Dendritic cell treated with granulocyte-macrophage colony-stimulating factor and Interleukin-4, amounts not matched to agents 40 ng/mL and 50 ng/mL, for 4 days (primary cell): ENCODE results near the gene FMC1.

Source experiments
- H3K27ac Mint-ChIP-seq: one replicate; pipeline ENCODE4 v1.8.0; 2022; ENCODE audit warnings: mild to moderate bottlenecking, mixed read lengths
- H3K27me3 Mint-ChIP-seq: one replicate; pipeline ENCODE4 v1.8.0; 2022; ENCODE audit warnings: mild to moderate bottlenecking, mixed read lengths
- H3K36me3 Mint-ChIP-seq: one replicate; pipeline ENCODE4 v1.8.0; 2022; ENCODE audit warnings: low read depth, mixed read lengths
- H3K4me1 Mint-ChIP-seq: one replicate; pipeline ENCODE4 v1.8.0; 2022; ENCODE audit warnings: low read depth, mixed read lengths
- H3K4me3 Mint-ChIP-seq: one replicate; pipeline ENCODE4 v1.8.0; 2022; ENCODE audit warnings: mild to moderate bottlenecking, moderate library complexity, mixed read lengths
- H3K9me3 Mint-ChIP-seq: one replicate; pipeline ENCODE4 v1.8.0; 2022; ENCODE audit warnings: mixed read lengths
- intact Hi-C: fragments of 100-400 bp; cut with micrococcal nuclease; formaldehyde crosslinking; loops from one replicate; pipeline ENCODE4 v1.15.0; 2022

Gene FMC1

GRCh38 chr7:139370943-139371313, 29.8 kb downstream of the FMC1 start:
- Mint-ChIP-seq H3K4me1 (peaks cover 21% of the 10 kb centered on the region), H3K27ac (no peak overlapping the region), H3K4me3 (no peak overlapping the region), H3K9me3 (no peaks in the 10 kb centered on the region), H3K27me3 (no peaks in the 10 kb centered on the region), H3K36me3 (peaks cover 37% of the 10 kb centered on the region)
- intact Hi-C loops, result no loop called here

- intact Hi-C loops, result no loop called here
- H3K27ac Mint-ChIP-seq, result no peak overlapping the region
Measured at GRCh38 chr7:139374246-139374645, 33.1 kb downstream of the FMC1 start.

GRCh38 chr7:139382439-139382838, 41.3 kb downstream of the FMC1 start:
- intact Hi-C loops, result no loop called here
- no peak overlapping the region for H3K4me3 Mint-ChIP-seq
- no peaks in the 10 kb centered on the region for H3K27me3 Mint-ChIP-seq
- peak overlapping the region; percentile 20 for H3K27ac Mint-ChIP-seq
- H3K4me1 Mint-ChIP-seq, result peaks cover 9% of the 10 kb centered on the region
- H3K9me3 Mint-ChIP-seq, result no peaks in the 10 kb centered on the region
- H3K36me3 Mint-ChIP-seq, result peaks cover 71% of the 10 kb centered on the region

More at GRCh38 chr7:139374246-139374645, 33.1 kb downstream of the FMC1 start:
- Mint-ChIP-seq H3K4me1 (peaks cover 21% of the 10 kb centered on the region), H3K9me3 (no peaks in the 10 kb centered on the region), H3K36me3 (peaks cover 57% of the 10 kb centered on the region), H3K27me3 (no peaks in the 10 kb centered on the region), H3K4me3 (no peak overlapping the region)

- Mint-ChIP-seq H3K4me1 (peaks cover 24% of the 10 kb centered on the region), H3K36me3 (peaks cover 73% of the 10 kb centered on the region), H3K4me3 (no peak overlapping the region), H3K27me3 (no peaks in the 10 kb centered on the region), H3K9me3 (no peaks in the 10 kb centered on the region), H3K27ac (no peak overlapping the region)
- intact Hi-C loops, result no loop called here
Measured at GRCh38 chr7:139384611-139385010, 43.5 kb downstream of the FMC1 start.

- peak overlapping the region; percentile 67 for H3K27ac Mint-ChIP-seq
- H3K4me1 Mint-ChIP-seq, result peaks cover 21% of the 10 kb centered on the region
- H3K36me3 Mint-ChIP-seq, result peaks cover 77% of the 10 kb centered on the region
- no peaks in the 10 kb centered on the region for H3K27me3 Mint-ChIP-seq
- no peaks in the 10 kb centered on the region for H3K9me3 Mint-ChIP-seq
- intact Hi-C loops, result no loop called here
- no peak overlapping the region for H3K4me3 Mint-ChIP-seq
Measured at GRCh38 chr7:139387594-139387993, 46.5 kb downstream of the FMC1 start.

- H3K4me1 Mint-ChIP-seq, result peaks cover 20% of the 10 kb centered on the region
- no peaks in the 10 kb centered on the region for H3K27me3 Mint-ChIP-seq
- intact Hi-C loops, result no loop called here
- H3K27ac Mint-ChIP-seq, result no peak overlapping the region
- H3K36me3 Mint-ChIP-seq, result peaks cover 79% of the 10 kb centered on the region
- H3K9me3 Mint-ChIP-seq, result no peaks in the 10 kb centered on the region
- H3K4me3 Mint-ChIP-seq, result no peak overlapping the region
Measured at GRCh38 chr7:139389091-139389490, 48.0 kb downstream of the FMC1 start.

GRCh38 chr7:139389774-139390173, 48.6 kb downstream of the FMC1 start:
- Mint-ChIP-seq H3K4me1 (peaks cover 26% of the 10 kb centered on the region), H3K9me3 (no peaks in the 10 kb centered on the region), H3K27ac (no peak overlapping the region), H3K36me3 (peaks cover 86% of the 10 kb centered on the region), H3K4me3 (no peak overlapping the region), H3K27me3 (no peaks in the 10 kb centered on the region)
- intact Hi-C loops, result loop anchor here (10.0 kb wide), 1 partner anchor 105 kb away; no protein-coding TSS in a partner anchor

- no peak overlapping the region for H3K27ac Mint-ChIP-seq
- no peak overlapping the region for H3K4me3 Mint-ChIP-seq
- peaks cover 12% of the 10 kb centered on the region for H3K4me1 Mint-ChIP-seq
- H3K9me3 Mint-ChIP-seq, result no peaks in the 10 kb centered on the region
- H3K36me3 Mint-ChIP-seq, result peaks cover 88% of the 10 kb centered on the region
- H3K27me3 Mint-ChIP-seq, result no peaks in the 10 kb centered on the region
- intact Hi-C loops, result loop anchor here (10.0 kb wide), 1 partner anchor 109 kb away; no protein-coding TSS in a partner anchor
Measured at GRCh38 chr7:139393621-139394211, 52.6 kb downstream of the FMC1 start.

- H3K27me3 Mint-ChIP-seq, result no peaks in the 10 kb centered on the region
- peaks cover 88% of the 10 kb centered on the region for H3K36me3 Mint-ChIP-seq
- peaks cover 6% of the 10 kb centered on the region for H3K4me1 Mint-ChIP-seq
- intact Hi-C loops, result loop anchor here (10.0 kb wide), 1 partner anchor 110 kb away; no protein-coding TSS in a partner anchor
- H3K4me3 Mint-ChIP-seq, result no peak overlapping the region
- no peak overlapping the region for H3K27ac Mint-ChIP-seq
- H3K9me3 Mint-ChIP-seq, result no peaks in the 10 kb centered on the region
Measured at GRCh38 chr7:139394540-139394939, 53.4 kb downstream of the FMC1 start.
